ENCODE data around the gene SULT2A1.
"Not testable (repeated sequence)": the region's sequence is repeated elsewhere in the genome, so short reads cannot be mapped to it uniquely, and the experiment has no call there.

Gene SULT2A1, protein sequence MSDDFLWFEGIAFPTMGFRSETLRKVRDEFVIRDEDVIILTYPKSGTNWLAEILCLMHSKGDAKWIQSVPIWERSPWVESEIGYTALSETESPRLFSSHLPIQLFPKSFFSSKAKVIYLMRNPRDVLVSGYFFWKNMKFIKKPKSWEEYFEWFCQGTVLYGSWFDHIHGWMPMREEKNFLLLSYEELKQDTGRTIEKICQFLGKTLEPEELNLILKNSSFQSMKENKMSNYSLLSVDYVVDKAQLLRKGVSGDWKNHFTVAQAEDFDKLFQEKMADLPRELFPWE

DNA sequence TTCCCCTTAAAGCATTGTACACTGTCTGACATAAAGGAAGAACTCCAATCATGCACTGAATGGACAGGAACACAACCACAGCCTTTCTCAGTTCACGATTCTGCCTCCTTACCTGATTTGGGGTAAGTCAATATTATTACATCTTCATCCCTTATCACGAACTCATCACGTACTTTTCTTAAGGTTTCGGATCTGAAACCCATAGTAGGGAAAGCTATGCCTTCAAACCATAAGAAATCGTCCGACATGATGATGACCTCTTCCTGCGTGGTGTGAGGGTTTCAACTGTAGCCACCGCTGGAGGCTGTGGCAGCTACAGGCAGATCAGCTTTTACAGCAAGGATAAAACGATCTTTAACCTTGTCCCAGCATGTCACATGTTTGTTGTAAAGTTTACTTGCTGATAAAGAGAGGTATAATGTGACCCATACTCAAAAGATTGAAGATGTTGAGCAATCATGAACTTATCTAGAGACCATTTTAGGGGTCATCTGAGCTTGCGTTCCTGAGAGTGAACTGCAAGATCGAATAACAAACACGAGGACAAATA, at the start of gene SULT2A1:
Gene SULT2A1 (minus strand): TSS at position 306 of the 550 bp plus-strand sequence. CDS start 58 bp downstream, at position 248.
- no peak for DNase-seq

DNA sequence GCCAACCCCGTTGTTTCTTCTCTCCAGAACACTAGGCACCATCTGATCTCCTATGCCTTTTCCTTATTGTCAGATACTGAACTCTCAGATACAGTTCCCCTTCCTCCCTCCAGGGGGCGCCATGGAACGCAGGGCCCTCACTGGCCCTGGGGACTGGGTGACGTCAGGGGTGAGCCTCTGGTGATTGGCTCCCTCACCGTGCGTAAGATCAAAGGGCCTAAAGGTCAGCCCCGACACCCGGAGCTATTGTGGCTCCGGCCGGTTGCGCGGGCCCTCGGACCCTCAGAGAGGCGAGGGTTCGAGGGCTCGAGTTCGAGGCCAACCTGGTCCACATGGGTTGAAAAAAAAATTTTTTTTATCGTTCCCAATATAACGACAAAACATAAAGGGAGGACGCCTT, 42.5 kb upstream of the SULT2A1 start:
- DNase-seq: not testable (repeated sequence)

DNA sequence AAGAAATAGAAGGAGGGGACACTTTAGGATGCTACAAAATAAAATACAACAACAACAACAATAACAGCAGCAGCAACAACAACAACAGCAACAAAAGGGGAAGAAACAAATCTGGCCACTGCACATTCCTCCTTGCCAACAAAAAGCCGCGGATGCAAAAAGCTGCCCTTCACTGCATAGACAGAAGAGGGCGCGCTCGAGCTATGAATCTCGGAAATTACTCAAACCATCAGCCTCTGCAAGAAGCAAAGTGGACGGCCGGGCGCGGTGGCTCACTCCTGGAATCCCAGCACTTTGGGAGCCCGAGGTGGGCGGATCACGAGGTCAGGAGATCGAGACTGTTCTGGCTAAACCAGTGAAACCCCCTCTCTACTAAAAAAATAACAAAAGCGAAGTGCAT, 34.0 kb upstream of the SULT2A1 start:
- DNase-seq: not testable (repeated sequence)

DNA sequence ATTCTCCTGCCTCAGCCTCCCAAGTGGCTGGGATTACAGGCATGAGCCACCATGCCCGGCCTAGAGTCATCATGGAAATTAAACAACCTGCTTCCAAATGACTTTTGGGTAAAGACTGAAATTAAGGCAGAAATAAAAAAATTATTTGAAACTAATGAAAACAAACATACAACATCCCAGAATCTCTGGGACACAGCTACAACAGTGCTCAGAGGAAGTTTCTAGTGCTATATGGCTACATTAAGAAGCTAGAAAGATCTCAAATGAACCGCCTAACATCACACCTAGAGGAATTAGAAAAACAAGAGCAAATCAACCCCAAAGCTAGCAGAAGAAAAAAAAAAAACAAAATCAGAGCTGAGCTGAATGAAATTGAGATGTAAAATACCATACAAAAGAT, 24.1 kb upstream of the SULT2A1 start:
- DNase-seq: not testable (repeated sequence)

DNA sequence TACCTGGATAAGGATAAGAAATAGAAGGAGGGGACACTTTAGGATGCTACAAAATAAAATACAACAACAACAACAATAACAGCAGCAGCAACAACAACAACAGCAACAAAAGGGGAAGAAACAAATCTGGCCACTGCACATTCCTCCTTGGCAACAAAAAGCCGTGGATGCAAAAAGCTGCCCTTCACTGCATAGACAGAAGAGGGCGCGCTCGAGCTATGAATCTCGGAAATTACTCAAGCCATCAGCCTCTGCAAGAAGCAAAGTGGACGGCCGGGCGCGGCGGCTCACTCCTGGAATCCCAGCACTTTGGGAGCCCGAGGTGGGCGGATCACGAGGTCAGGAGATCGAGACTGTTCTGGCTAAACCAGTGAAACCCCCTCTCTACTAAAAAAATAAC, 23.2 kb upstream of the SULT2A1 start:
- DNase-seq: not testable (repeated sequence)

DNA sequence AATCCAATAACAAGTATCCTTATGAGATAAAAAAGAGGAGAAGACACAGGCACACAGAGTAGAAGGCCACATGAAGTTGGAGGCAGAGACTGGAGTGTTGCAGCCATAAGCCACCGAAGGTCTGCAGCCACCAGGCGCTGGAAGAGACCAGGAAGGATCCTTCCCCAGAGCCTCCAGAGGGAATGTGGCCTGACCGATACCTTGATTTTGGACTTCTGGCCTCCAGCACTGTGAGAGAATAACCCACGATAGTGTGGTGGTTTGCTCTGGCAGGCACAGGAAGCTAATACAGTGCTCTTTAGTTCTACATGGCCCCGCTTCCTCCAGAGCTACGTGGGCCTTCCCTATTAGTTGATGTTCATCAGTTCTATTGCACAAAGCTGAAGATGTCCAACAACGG, 15.3 kb upstream of the SULT2A1 start:
- no peak for DNase-seq

DNA sequence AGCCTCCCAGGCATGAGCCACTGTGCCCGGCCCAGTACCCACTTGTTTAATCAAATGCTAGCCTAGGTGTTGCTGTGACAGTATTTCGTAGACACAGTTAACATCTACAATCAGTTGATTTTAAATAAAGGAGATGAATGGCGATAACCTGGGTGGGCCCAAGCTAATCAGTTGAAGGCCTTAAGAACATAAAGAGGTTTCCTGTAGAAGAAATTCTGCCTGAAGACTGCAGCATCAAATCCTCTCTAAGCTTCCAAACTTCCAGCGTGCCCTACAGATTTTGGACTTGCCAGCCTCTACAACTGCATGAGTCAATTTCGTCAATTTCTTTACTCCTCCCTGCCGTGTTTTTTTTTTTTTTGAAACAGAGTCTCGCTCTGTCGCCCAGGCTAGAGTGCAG, 13.2 kb upstream of the SULT2A1 start:
- DNase-seq: no peak

DNA sequence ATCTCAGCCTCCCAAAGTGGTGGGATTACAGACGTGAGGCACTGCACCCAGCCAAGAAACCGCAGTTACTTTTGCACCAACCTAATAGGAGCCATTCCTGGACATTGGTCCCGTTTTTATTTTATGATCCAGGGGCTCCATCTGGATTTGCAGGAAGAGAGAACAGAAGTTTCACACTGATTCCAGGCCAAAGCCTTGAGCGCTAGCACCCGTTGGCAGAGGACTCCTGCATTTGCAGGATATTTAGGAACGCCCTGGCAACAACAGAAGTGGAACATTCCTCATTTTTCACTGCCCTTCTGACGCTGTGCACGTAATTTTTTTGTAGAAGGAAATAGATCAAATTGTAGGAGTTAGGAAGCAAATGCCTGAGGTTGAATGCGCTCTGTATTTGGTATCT, 11.7 kb upstream of the SULT2A1 start:
- DNase-seq: no peak

DNA sequence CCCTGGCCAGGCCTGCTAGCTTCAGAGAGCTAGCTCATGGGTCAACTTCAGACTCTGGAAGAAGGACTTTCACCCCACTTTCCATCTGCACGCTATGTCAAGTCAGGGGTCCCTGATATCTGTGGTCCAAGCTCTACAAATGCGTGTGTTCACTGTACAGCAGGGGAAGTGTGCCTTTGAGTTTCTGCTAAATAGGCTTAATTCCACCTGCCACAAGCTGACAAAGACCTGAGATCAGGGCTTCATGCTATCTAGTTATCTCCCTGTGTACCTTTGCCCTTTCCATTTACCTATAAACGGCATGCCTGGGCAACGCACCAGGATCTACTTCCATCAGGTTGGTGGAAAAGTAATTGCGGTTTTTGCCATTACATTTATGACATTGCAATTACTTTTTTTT, 10.7 kb upstream of the SULT2A1 start:
- DNase-seq: no peak

DNA sequence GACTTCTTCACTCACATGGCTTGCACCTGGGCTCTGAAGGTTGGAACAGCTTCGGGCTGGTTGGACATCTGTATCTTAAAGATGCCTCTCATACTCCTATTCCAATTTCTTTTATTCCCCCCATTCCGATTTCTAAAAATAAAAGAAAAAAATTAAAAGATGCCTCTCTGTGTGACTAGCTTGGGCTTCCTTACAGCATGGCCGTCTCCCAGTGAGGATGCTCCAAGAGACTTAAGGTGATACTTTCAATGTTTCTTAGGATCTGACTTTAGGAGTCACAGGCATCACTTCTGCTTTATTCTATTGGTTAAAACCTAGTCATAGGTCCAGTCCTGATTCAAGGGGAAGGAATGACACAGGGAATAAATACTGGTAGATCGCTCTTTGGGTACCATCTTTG, 9.9 kb upstream of the SULT2A1 start:
- no peak for DNase-seq

DNA sequence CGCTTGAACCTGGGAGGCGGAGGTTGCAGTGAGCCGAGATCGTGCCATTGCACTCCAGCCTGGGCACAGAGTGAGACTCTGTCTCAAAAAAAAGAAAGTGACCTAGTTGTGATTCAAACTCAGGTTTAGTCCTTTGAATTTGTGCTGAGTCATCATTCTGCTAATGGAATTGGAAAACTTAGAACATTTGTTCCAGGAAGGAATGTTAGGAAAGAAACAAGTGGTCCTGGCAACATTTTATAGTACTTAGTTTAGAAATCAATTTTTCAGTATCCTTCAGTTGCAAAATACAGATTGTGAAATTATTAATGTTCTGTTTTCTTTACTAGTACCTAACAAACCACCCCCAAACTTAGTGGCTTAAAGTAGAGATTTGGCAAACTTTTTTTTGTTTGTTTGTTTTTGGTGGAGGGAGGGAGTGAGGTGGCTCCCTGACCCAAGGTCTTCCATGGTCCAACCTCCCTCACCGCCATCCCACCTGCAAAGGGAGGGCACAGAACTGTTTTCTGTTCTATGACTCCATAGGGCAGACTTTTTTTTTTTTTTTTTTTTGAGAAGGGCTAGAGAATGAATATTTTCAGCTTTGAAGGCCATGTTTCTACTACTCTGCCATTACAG, 9.2 kb upstream of the SULT2A1 start:
- DNase-seq: no peak

DNA sequence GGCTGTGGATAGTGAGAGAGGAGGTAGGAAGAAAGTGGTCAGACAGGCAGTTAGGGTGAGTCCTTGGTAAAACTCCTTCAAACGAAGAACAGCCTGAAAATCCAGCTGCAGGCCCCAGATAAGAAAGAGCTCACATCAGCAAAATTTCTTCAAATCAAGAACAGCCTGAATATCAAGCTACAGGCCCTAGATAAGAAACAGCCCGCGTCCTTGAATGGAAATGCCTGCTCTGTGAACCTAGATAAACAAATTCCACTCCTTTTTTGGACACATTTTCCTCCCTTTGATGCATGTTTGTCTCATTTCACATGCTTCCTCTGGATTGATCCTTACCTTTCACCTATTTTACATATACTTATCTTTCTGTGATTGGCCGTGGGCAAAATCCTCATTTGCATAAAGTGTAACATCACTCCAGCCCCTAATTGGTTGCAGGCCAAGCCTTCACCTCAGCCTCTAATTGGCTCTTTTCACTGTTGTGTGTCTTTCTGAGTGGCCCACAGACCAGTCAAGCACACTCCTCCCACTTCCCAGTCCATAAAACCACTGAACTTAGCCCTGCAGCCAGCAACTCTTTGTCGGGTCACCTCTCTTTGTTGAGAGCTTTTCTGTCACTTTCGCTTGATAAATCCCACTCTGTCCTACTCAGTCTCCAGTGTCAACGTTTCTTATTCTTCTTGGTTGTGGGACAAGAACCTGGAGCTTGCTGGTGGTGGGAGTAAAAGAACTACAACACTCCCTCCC, 6.0 kb upstream of the SULT2A1 start:
- no peak for DNase-seq

DNA sequence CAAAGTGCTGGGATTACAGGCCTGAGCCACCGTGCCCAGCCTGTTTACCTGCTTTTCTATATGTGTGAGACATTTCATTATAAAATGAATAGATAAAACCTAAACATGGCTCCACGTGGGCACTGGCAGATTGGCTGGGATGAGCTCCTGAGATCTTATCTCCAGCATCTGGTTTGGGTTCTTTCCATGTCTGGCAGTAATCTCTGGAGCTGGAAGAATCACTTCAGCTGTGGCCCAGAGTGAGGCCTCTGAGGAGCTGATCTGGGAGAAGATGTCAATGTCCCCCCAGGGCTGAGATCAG, 5.5 kb upstream of the SULT2A1 start:
- no peak for DNase-seq

DNA sequence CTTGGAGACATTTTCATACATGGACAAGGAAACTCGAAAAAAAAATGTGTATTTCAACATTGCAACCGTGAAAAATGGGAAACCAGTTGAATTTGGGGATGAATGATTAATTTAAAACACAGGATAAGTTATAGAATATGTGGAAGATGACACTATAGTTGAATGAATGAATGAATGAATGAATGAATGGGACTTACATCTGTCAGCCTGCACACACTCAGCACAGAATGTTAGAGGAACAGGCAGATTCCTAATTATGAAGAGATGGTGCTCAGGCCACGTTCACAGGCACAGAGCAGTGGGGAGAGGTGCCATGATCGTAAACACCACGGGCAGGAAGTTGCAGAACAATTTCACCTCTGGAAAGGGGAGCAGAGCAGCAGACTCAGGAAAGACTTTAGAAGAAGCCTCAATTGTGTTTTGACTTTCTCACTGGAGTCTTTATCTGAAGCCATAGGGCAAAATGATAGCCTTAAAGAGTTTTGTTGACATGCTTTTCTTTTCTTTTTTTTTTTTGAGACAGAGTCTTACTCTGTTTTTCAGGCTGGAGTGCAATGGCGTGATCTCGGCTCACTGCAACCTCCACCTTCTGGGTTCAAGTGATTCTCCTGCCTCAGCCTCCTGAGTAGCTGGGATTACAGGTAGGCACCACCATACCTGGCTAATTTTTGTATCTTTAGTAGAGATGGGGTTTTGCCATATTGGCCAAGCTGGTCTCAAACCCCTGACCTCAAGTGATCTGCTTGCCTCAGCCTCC, 4.9 kb upstream of the SULT2A1 start:
- no peak for DNase-seq

DNA sequence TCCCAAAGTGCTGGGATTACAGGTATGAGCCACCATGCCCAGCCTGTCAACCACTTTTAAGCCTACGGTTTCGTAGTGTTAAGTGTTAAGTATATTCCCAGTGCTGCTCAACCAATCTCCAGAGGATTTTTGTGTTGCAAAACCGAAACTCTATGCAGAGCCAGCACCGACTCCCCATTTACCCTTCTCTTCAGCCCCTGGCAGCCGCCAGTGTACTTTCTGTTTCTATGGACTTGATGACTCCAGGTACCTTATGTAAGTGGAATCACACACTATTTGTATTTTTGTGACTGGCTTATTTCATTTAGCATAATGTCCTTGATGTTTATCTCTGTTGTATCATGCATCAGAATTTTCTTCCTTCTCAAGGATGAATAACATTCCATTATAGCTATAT, 1.1 kb downstream of the SULT2A1 start:
- no peak for DNase-seq

DNA sequence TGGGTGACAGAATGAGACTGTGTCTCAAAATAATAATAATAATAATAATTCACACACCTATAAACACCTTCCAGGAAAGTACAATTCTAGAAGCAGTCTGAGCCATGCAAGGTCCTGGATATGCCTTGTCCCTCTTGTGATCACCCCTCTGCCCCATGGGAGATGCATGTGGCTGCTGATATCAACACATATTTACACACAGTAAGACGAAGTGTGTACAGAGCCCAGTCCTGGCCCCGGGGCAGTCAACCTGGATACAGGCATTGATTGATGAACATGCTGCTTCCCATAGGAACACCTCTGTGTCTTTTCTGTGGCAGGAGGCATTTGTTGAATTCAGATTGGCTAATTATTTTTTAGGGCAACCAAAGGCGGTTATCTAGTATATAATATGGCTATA, 3.2 kb downstream of the SULT2A1 start:
- DNase-seq: no peak

DNA sequence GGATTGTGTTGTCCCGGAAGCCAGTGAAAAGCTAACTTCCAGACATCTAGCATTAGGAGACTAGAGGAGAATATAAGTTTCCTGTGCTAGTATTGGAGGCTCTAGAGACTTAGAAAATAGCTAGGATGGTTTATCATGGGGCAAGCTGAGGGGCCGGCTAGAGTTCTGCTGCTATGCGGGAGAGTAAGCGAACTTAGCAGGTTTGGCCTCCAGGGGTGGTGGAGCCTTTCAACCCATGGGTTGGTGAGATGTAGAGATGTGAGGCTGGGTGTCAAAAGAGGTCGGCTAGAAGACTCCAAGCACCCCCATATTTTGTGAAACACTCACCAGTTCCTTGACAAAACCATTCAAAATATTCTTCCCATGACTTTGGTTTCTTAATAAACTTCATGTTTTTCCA, 4.4 kb downstream of the SULT2A1 start:
- no peak for DNase-seq

DNA sequence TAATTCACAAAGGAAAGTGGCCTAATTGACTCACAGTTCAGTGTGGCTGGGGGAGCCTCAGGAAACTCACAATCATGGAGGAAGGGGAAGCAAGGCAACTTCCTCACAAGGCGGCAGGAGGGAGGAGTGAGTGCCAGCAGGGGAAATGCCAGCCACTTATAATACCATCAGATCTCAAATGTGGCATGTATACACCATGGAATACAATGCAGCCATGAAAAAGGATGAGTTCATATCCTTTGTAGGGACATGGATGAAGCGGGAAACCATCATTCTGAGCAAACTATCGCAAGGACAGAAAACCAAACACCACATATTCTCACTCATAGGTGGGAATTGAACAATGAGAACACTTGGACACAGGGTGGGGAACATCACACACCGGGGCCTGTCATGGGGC, 6.7 kb downstream of the SULT2A1 start:
- not testable (repeated sequence) for DNase-seq

DNA sequence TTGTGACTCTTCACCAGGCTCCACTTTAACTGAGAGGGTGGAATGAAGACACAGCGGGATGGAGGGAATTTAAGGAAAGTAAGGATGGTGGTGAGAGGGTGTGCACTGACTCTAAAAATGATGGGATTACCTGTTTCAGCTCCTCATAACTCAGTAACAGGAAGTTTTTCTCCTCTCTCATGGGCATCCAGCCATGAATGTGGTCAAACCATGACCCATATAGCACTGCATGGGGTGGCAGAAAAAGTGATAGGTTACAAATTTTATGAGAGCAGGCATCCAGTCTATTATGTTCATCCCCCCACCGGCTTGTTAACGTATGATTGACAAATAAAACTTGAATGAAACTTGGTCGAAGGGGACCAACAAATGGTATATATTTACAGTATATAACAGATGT, 7.2 kb downstream of the SULT2A1 start:
- no peak for DNase-seq

DNA sequence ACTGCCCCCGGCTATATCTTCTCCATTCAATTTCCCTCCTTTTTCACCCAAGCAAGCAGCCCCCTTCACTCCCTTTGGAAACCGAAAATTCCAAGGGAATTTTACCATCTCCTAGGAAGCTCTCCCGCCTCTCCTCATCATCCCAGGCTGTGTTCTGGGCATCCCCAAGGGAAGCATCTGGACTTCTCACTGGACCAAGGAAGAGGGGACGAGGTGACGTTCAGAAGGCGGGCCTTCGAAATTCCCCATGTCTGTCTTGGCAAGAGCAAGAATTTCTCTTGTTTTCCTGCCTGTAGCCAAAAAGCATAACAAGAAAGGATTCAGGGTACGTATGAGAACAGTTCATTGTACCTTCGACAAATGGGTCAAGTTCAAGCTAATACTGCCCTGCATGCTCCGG, 20.9 kb downstream of the SULT2A1 start:
- DNase-seq: no peak

DNA sequence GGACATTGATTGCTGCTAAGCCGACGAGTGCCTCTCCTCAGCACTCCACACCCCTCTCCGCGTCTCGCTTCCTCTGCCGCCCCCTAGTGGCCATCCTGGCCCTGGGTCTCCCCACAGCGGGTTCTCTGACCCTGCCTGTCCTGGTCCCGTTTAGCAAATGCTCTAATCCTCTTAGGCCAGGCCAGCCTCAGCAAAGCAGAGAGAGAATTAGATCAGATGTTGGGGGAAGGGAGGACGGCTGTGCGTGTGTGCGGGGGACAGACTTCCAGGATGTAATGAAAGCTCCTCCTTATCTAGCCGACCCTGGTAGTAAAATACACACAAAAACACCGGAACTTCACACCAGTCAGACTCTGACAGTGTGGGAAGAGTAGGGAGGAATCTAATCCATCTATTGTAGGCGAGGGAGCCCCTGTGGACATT, 22.6 kb downstream of the SULT2A1 start:
- peak in 1 of 2 experiments; percentile 59 for DNase-seq

DNA sequence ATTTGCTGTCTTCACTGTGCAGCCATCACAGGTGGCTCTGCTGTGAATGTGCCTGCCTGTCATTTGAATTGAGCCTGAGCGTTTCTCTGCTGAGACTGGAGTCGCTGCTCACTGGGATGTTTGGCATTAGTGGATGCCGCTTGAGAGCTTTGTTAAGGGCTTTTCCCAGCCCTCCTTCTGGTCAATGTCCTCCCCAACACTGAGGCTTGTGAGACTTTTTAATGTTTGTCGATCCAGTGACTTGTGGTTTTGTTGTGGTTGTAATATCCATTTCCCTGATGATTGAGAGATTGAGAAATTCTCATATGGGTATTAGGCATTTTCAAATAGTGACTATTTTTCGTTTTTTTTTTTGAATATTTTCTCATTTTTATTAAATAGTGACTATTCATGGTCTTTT, 24.5 kb downstream of the SULT2A1 start:
- no peak for DNase-seq

DNA sequence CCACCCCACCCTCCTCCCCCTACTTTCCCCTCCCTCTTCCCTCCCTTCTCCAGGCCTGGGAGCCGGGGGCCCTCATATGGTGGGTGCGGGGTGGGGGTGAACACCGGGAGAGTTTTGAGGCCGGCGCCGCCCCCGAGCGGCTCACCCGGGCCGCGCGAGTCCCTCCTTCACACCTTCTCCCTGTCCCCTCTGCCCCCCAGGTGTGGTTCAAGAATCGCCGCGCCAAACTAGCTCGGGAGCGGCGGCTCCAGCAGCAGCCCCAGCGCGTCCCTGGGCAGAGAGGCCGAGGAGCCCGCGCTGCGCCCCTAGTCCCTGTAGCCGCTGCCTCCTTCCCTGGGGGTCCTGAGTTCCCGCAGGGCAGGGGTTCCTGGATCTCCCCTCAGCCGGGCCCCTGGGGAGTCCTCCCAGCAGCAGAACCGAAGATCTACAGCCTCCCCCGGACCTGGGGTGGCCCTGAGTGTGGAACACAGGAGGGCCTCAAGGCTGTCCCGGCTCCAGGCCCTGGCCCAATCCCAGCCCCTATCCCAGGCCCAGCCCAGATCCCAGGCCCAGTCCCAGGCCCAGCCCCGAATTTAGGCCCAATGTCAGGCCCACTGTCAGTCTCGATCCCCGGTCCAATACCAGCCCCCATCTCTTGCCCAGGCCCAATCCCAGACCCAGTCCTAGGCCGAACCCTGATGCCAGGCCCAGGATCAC, 25.4 kb downstream of the SULT2A1 start:
- no peak for DNase-seq
